OCI-LY3 (cell line): Measurements from ENCODE around the gene CDC25B.

Source experiments
- EZH2phosphoT487 ChIP-seq: fragments of 200-600 bp; shearing (Covaris generic); IDR thresholded peaks from 2 replicates; pipeline ENCODE4 v1.6.1; 2018; ENCODE audit warnings: antibody characterized with exemption, mixed run types, low read depth
- TF ChIP-seq, protein P1 (sequence below): fragments of 200-600, 300-600 bp; sonication (generic); IDR thresholded peaks from 2 replicates; pipeline ENCODE4 v1.5.1; 2014; ENCODE audit warnings: antibody characterized with exemption, low read length, low read depth

DNA sequence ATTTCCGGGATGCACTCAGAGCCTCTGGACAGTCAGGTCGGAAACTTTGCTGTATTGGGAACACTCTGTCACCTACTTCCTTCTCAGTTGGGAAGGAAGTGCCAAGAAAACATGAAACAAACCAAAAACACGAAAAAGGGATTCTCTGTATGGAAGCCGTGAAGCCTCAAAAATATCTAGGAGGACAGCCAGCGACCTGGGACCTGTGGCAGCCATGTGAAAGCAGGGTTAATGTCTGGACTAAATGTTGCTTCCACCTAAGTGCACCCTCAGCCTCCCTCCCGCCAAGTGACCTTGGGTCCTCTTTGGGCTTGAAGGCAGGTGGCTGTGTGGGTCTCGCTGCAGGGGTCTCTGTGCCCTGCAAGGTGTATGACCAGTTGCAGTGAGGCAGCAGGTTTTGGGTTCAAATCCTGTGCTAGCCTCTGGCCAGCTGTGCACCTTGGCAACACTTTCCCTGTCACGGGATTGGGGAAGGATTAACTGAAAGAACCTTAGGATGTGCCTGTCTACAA is 51.4 kb downstream of the CDC25B start:
- TF ChIP-seq, protein P1, sequence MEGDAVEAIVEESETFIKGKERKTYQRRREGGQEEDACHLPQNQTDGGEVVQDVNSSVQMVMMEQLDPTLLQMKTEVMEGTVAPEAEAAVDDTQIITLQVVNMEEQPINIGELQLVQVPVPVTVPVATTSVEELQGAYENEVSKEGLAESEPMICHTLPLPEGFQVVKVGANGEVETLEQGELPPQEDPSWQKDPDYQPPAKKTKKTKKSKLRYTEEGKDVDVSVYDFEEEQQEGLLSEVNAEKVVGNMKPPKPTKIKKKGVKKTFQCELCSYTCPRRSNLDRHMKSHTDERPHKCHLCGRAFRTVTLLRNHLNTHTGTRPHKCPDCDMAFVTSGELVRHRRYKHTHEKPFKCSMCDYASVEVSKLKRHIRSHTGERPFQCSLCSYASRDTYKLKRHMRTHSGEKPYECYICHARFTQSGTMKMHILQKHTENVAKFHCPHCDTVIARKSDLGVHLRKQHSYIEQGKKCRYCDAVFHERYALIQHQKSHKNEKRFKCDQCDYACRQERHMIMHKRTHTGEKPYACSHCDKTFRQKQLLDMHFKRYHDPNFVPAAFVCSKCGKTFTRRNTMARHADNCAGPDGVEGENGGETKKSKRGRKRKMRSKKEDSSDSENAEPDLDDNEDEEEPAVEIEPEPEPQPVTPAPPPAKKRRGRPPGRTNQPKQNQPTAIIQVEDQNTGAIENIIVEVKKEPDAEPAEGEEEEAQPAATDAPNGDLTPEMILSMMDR = no peak
- no peak for TF ChIP-seq EZH2phosphoT487
